ENCODE measurements around the gene RDH14. TPM values are rescaled to one million over a fixed set of nuclear protein-coding genes. Genes with fewer than 3 reads are reported as not detected.

The RDH14 gene
- total RNA-seq, 1 donor from 2014 or later: 18.7 TPM

DNA sequence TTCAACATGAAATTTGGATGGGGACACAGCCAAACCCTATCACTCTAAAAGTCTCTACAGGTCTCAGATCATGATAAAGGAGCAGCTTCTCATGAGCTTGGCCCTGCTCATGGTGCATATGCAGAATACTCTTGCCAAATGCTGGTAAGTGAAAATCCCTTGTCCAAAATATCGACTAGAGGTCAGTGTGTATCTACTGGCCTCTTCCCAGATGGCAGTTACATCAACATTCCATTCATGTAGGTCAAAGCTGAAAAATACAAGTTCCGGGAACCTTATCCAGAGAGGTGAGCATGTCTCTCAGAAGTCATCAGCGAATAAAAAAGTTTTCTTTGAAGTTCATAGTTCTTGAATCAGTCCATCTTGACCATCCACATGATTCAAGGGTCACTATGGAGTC, 36.5 kb upstream of the RDH14 start:
- ChIA-PET CTCF (no interaction called here), POLR2A (no interaction called here)
- intact Hi-C loops (cut with micrococcal nuclease): no loop called here
- Mint-ChIP-seq H3K27ac (no peak overlapping the region), H3K4me1 (peaks cover 4% of the 10 kb centered on the region), H3K9me3 (peaks cover 6% of the 10 kb centered on the region), H3K27me3 (no peaks in the 10 kb centered on the region), H3K36me3 (ENCODE audit: low read depth) (peaks cover 6% of the 10 kb centered on the region), H3K4me3 (no peak overlapping the region)
- TF ChIP-seq, protein P1, sequence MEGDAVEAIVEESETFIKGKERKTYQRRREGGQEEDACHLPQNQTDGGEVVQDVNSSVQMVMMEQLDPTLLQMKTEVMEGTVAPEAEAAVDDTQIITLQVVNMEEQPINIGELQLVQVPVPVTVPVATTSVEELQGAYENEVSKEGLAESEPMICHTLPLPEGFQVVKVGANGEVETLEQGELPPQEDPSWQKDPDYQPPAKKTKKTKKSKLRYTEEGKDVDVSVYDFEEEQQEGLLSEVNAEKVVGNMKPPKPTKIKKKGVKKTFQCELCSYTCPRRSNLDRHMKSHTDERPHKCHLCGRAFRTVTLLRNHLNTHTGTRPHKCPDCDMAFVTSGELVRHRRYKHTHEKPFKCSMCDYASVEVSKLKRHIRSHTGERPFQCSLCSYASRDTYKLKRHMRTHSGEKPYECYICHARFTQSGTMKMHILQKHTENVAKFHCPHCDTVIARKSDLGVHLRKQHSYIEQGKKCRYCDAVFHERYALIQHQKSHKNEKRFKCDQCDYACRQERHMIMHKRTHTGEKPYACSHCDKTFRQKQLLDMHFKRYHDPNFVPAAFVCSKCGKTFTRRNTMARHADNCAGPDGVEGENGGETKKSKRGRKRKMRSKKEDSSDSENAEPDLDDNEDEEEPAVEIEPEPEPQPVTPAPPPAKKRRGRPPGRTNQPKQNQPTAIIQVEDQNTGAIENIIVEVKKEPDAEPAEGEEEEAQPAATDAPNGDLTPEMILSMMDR (IDR thresholded peaks at IDR 0.05): no peak
- no peak for ATAC-seq (ENCODE audit: low read depth)
- DNase-seq: no peak

DNA sequence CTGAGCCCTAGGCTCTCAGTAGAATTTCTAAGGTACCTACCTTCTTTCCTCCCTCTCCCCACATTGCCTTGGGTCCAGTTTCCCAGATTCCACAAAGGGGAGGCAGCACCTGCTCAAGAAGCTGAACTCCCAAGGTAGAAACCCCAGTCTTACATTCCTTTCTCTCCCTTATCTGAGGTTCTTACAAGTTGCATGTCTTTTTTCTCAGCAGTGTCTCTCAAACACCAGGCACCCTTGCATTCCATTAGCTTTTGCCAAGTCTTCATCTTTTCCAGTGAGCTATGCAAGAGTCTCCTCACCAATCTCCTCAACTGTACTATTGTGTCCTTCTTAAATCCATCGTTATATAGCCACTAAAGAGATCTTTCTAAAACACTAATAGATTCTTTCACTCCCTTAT, 33.0 kb upstream of the RDH14 start:
- ChIA-PET CTCF (no interaction called here), POLR2A (no interaction called here)
- H3K27ac Mint-ChIP-seq: no peak overlapping the region
- H3K4me1 Mint-ChIP-seq: no peaks in the 10 kb centered on the region
- peaks cover 6% of the 10 kb centered on the region for H3K36me3 Mint-ChIP-seq (ENCODE audit: low read depth)
- no peaks in the 10 kb centered on the region for H3K27me3 Mint-ChIP-seq
- H3K4me3 Mint-ChIP-seq: no peak overlapping the region
- intact Hi-C loops (cut with micrococcal nuclease): no loop called here
- ATAC-seq (ENCODE audit: low read depth): no peak
- TF ChIP-seq, protein P1 (IDR thresholded peaks at IDR 0.05): no peak
- no peak for DNase-seq
- peaks cover 6% of the 10 kb centered on the region for H3K9me3 Mint-ChIP-seq

DNA sequence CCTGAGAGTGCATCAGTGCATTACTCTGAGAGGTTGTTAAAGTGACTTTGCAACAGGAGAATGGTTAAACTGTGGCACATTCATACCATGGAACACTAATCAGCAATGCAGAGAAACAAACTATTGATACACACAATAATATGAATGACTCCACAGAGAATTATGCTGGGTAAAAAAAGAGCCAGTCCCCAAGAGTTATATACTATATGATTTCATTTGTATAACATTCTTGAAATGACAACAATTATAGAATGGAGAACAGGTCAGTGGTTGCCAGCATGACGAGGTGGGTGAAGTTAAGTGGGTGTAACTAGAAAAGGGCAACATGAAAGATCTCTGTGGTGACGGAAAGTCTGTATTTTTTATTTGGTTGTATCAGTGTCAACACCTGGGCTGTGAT, 31.9 kb upstream of the RDH14 start:
- intact Hi-C loops (cut with micrococcal nuclease): no loop called here
- no peaks in the 10 kb centered on the region for H3K27me3 Mint-ChIP-seq
- ChIA-PET POLR2A (no interaction called here), CTCF (no interaction called here)
- TF ChIP-seq, protein P1 (IDR thresholded peaks at IDR 0.05): no peak
- no peak overlapping the region for H3K4me3 Mint-ChIP-seq
- H3K9me3 Mint-ChIP-seq: peaks cover 6% of the 10 kb centered on the region
- DNase-seq (no peak), ATAC-seq (ENCODE audit: low read depth) (no peak)
- no peak overlapping the region for H3K27ac Mint-ChIP-seq
- H3K4me1 Mint-ChIP-seq: no peaks in the 10 kb centered on the region
- peaks cover 6% of the 10 kb centered on the region for H3K36me3 Mint-ChIP-seq (ENCODE audit: low read depth)

DNA sequence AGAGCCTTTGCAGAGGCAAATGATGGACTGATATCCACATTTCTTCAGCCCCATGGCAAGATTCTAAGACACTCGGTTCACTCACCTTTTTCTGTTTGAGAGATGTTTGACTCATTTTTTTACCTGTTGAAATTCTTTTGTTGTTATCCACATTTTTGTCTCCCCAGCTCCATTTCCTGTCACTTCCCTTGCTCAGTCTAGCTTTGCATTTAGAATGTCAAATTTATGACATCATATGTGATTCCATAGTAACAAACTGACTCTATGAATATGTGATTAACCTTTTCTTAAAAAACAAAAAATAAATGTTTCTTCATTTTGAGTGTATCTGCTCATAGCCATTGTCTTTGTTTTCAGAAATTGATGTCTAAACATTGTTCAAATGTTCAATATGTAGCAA, 28.9 kb upstream of the RDH14 start, which contains the start of gene NT5C1B:
Gene NT5C1B, minus strand, starts transcription at position 216 of the 400 bp plus-strand sequence. Its CDS starts 101 bp downstream, at position 115.
- CTCF ChIA-PET: no interaction called here
- Mint-ChIP-seq H3K27me3 (no peaks in the 10 kb centered on the region), H3K4me1 (no peaks in the 10 kb centered on the region), H3K9me3 (peaks cover 2% of the 10 kb centered on the region), H3K36me3 (ENCODE audit: low read depth) (peaks cover 6% of the 10 kb centered on the region), H3K27ac (no peak within 1 kb of the TSS), H3K4me3 (no peak within 1 kb of the TSS)
- ATAC-seq (ENCODE audit: low read depth): no peak
- intact Hi-C loops (cut with micrococcal nuclease): no loop called here
- TF ChIP-seq, protein P1 (IDR thresholded peaks at IDR 0.05): no peak
- POLR2A ChIA-PET: no interaction called here
- DNase-seq: no peak

DNA sequence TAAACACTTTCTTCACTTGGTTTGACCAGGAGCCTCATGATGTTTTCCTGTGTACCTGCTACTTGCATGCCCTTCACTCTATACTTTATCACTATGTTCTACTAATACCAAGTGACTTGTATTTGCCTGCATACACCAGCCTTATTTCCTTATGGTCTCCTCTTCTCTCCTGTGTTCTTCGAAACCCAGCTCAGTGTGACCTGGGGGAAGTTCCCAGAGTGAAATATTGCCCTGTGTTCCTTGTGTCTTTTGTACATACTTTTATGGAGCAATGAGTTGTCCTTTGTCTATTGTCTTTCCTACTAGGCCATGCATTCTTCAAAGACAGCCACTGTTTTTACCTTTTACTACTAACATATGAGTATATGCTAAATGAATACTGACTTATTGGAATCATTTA, 28.3 kb upstream of the RDH14 start:
- DNase-seq: no peak
- Mint-ChIP-seq H3K27ac (no peak overlapping the region), H3K36me3 (ENCODE audit: low read depth) (peaks cover 6% of the 10 kb centered on the region), H3K27me3 (no peaks in the 10 kb centered on the region), H3K4me3 (no peak overlapping the region), H3K4me1 (no peaks in the 10 kb centered on the region), H3K9me3 (peaks cover 2% of the 10 kb centered on the region)
- ChIA-PET CTCF (no interaction called here), POLR2A (no interaction called here)
- ATAC-seq (ENCODE audit: low read depth): no peak
- TF ChIP-seq, protein P1 (IDR thresholded peaks at IDR 0.05): no peak
- intact Hi-C loops (cut with micrococcal nuclease): no loop called here
